SK-N-SH (cell line): Measurements from ENCODE around the gene NPM1.

Experiments
- CTCF ChIP-seq: fragments of 200-600 bp; sonication (generic); IDR thresholded peaks from 2 replicates; pipeline ENCODE4 v1.6.1; 2017; ENCODE audit warnings: antibody characterized with exemption, mild to moderate bottlenecking, moderate library complexity
- EP300 ChIP-seq, 2 experiments: IDR thresholded peaks; 2 replicates each; pipeline versions ENCODE4 v1.4.0 to v1.6.1; 2012; ENCODE audit warnings: borderline replicate concordance in 1 of 2, low read depth in 1 of 2, low read length in 1 of 2
- MAX ChIP-seq: IDR thresholded peaks from 2 replicates; pipeline ENCODE4 v1.4.0; 2012; ENCODE audit warnings: low read depth
- MEF2A ChIP-seq: IDR thresholded peaks from 2 replicates; pipeline ENCODE4 v1.4.0; 2012; ENCODE audit warnings: low read depth, borderline replicate concordance
- MXI1 ChIP-seq: IDR thresholded peaks from 2 replicates; pipeline ENCODE4 v1.6.1; 2012; ENCODE audit warnings: mild to moderate bottlenecking, low read depth, low read length, improper control_type of control experiment
- POLR2AphosphoS5 ChIP-seq: IDR thresholded peaks from 2 replicates; pipeline ENCODE4 v1.6.1; 2012; ENCODE audit warnings: low read depth, low read length
- RCOR1 ChIP-seq: fragments of 150-350 bp; IDR thresholded peaks from 2 replicates; pipeline ENCODE4 v1.6.1; 2017; ENCODE audit warnings: antibody characterized with exemption, low read length
- SIN3A ChIP-seq: IDR thresholded peaks from 2 replicates; pipeline ENCODE4 v1.6.1; 2012; ENCODE audit warnings: low read depth, mild to moderate bottlenecking, low read length, moderate library complexity, borderline replicate concordance
- TEAD4 ChIP-seq: IDR thresholded peaks from 2 replicates; pipeline ENCODE4 v1.4.0; 2012; ENCODE audit warnings: mild to moderate bottlenecking, borderline replicate concordance; ENCODE audit not compliant: insufficient read depth

DNA sequence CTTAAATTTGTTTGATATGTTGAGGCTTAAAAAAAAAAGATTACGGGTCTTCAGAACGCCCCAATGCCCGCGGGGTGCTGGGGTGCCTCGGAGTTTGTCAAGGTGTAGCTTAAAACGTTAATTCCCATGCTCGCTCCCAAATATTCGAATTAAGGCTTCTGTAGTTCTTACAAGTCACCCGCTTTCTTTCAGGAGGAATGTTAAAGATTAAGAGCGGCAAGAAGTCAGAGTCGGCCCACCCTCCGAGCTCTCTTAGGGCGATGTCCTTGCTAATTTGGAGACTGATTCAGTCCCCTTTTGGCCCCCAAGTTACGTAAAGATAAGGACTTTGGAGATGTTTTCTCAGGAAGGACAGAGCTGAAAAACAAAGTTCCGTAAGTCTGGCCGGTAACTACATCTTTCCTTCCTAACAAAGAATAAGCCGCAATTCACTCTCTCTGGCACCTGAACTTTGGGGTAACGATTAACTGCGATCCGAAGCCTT, 746 bp upstream of the NPM1 start:
- TF ChIP-seq CTCF = no peak
- TF ChIP-seq SIN3A = no peak
- TF ChIP-seq MEF2A = no peak
- no peak for TF ChIP-seq RCOR1
- no peak for TF ChIP-seq TEAD4
- no peak for TF ChIP-seq POLR2AphosphoS5
- TF ChIP-seq MXI1 = no peak
- no peak for TF ChIP-seq EP300 (IDR thresholded peaks at IDR 0.05; ENCODE audit: borderline replicate concordance in 1 of 2, low read depth in 1 of 2, low read length in 1 of 2)
- TF ChIP-seq MAX = no peak
